AG10803 (cell line): ENCODE results near the gene ULK1.
"Not testable (repeated sequence)": the region's sequence is repeated elsewhere in the genome, so short reads cannot be mapped to it uniquely, and the experiment has no call there.

Experiments used
- DNase-seq: peaks from one replicate; pipeline ENCODE4 v3.0.0; 2010; ENCODE audit warnings: low read depth
- H3K4me3 ChIP-seq: 2 replicates; pipeline ENCODE4 v1.5.1; 2011; ENCODE audit warnings: mild to moderate bottlenecking, low read length, control low read depth
- CTCF ChIP-seq: conservative IDR thresholded peaks from 2 replicates; pipeline ENCODE4 v1.5.1; 2011; ENCODE audit warnings: mild to moderate bottlenecking, low read length, control low read depth, inconsistent platforms

Gene ULK1

GRCh38 chr12:131867891-131868675 lies 26.3 kb upstream of the ULK1 start:
- no peak overlapping the region for H3K4me3 ChIP-seq
- no peak for DNase-seq
- TF ChIP-seq CTCF, result no peak

- DNase-seq, result peak; percentile 79
- TF ChIP-seq CTCF, result no peak
- H3K4me3 ChIP-seq, result no peak overlapping the region
These were observed 24.5 kb upstream of the ULK1 start for GRCh38 chr12:131869871-131870418.

- no peak for DNase-seq
- H3K4me3 ChIP-seq, result no peak overlapping the region
- TF ChIP-seq CTCF, result no peak
These were observed 22.7 kb upstream of the ULK1 start for GRCh38 chr12:131871677-131872076.

GRCh38 chr12:131872154-131873051 lies 22.0 kb upstream of the ULK1 start:
- peak; percentile 83 for DNase-seq
- TF ChIP-seq CTCF, result no peak
- no peak overlapping the region for H3K4me3 ChIP-seq

- no peak overlapping the region for H3K4me3 ChIP-seq
- no peak for TF ChIP-seq CTCF
- no peak for DNase-seq
These were observed 21.1 kb upstream of the ULK1 start for GRCh38 chr12:131873293-131873692.

GRCh38 chr12:131874972-131875371 lies 19.4 kb upstream of the ULK1 start:
- not testable (repeated sequence) for DNase-seq

GRCh38 chr12:131877216-131877615 lies 17.2 kb upstream of the ULK1 start:
- not testable (repeated sequence) for DNase-seq, H3K4me3 ChIP-seq

More at GRCh38 chr12:131874972-131875371, 19.4 kb upstream of the ULK1 start:
- H3K4me3 ChIP-seq, result not testable (repeated sequence)

GRCh38 chr12:131878436-131878835 lies 16.0 kb upstream of the ULK1 start:
- DNase-seq, H3K4me3 ChIP-seq: not testable (repeated sequence)
